Measurements from ENCODE around the gene MYOZ2.

The MYOZ2 gene

GRCh38 chr4:119105605-119106004, 30.0 kb upstream of the MYOZ2 start:
- H3K79me2 ChIP-seq (ENCODE audit: control insufficient read depth, insufficient read depth, low read length, unreplicated experiment), result no peaks in the 10 kb centered on the region
- H3K27ac ChIP-seq (ENCODE audit: low read depth, low read length), result peak overlapping the region; percentile 17
- no peak overlapping the region for H3K4me3 ChIP-seq (ENCODE audit: low read depth, low read length)

GRCh38 chr4:119106036-119107000, 29.3 kb upstream of the MYOZ2 start:
- H3K79me2 ChIP-seq (ENCODE audit: control insufficient read depth, insufficient read depth, low read length, unreplicated experiment), result no peaks in the 10 kb centered on the region
- peak overlapping the region; percentile 17 for H3K27ac ChIP-seq (ENCODE audit: low read depth, low read length)
- peaks cover 42% of the 10 kb centered on the region for H3K4me1 ChIP-seq (ENCODE audit: control insufficient read depth, insufficient read depth, low read length, unreplicated experiment)
- H3K27me3 ChIP-seq (ENCODE audit: insufficient read depth, low read length), result no peaks in the 10 kb centered on the region
- peak overlapping the region; percentile 2 for H2AFZ ChIP-seq (ENCODE audit: low read length, unreplicated experiment)
- H3K4me3 ChIP-seq (ENCODE audit: low read depth, low read length), result no peak overlapping the region
- H3K36me3 ChIP-seq (ENCODE audit: insufficient read depth, low read length), result no peaks in the 10 kb centered on the region

More at GRCh38 chr4:119105605-119106004, 30.0 kb upstream of the MYOZ2 start:
- Histone ChIP-seq H2AFZ (ENCODE audit: low read length, unreplicated experiment) (no peak overlapping the region), H3K4me1 (ENCODE audit: control insufficient read depth, insufficient read depth, low read length, unreplicated experiment) (peaks cover 42% of the 10 kb centered on the region), H3K27me3 (ENCODE audit: insufficient read depth, low read length) (no peaks in the 10 kb centered on the region), H3K36me3 (ENCODE audit: insufficient read depth, low read length) (no peaks in the 10 kb centered on the region)

GRCh38 chr4:119110121-119110520, 25.5 kb upstream of the MYOZ2 start:
- Histone ChIP-seq H3K27me3 (ENCODE audit: insufficient read depth, low read length) (no peaks in the 10 kb centered on the region), H3K4me1 (ENCODE audit: control insufficient read depth, insufficient read depth, low read length, unreplicated experiment) (peaks cover 34% of the 10 kb centered on the region), H3K4me3 (ENCODE audit: low read depth, low read length) (no peak overlapping the region), H3K79me2 (ENCODE audit: control insufficient read depth, insufficient read depth, low read length, unreplicated experiment) (no peaks in the 10 kb centered on the region), H3K36me3 (ENCODE audit: insufficient read depth, low read length) (no peaks in the 10 kb centered on the region), H3K27ac (ENCODE audit: low read depth, low read length) (no peak overlapping the region), H2AFZ (ENCODE audit: low read length, unreplicated experiment) (no peak overlapping the region)

GRCh38 chr4:119111296-119111695, 24.3 kb upstream of the MYOZ2 start:
- no peaks in the 10 kb centered on the region for H3K36me3 ChIP-seq (ENCODE audit: insufficient read depth, low read length)
- no peaks in the 10 kb centered on the region for H3K79me2 ChIP-seq (ENCODE audit: control insufficient read depth, insufficient read depth, low read length, unreplicated experiment)
- H3K27me3 ChIP-seq (ENCODE audit: insufficient read depth, low read length), result no peaks in the 10 kb centered on the region

GRCh38 chr4:119113033-119113655, 22.5 kb upstream of the MYOZ2 start:
- Histone ChIP-seq H2AFZ (ENCODE audit: low read length, unreplicated experiment) (peak overlapping the region; percentile 60), H3K27me3 (ENCODE audit: insufficient read depth, low read length) (no peaks in the 10 kb centered on the region), H3K4me1 (ENCODE audit: control insufficient read depth, insufficient read depth, low read length, unreplicated experiment) (peaks cover 28% of the 10 kb centered on the region), H3K36me3 (ENCODE audit: insufficient read depth, low read length) (no peaks in the 10 kb centered on the region), H3K79me2 (ENCODE audit: control insufficient read depth, insufficient read depth, low read length, unreplicated experiment) (no peaks in the 10 kb centered on the region), H3K4me3 (ENCODE audit: low read depth, low read length) (0 out of 2 replicates have a peak overlapping the region, but pooled peaks have one; percentile 8), H3K27ac (ENCODE audit: low read depth, low read length) (peak overlapping the region; percentile 86)

More at GRCh38 chr4:119111296-119111695, 24.3 kb upstream of the MYOZ2 start:
- no peak overlapping the region for H3K27ac ChIP-seq (ENCODE audit: low read depth, low read length)
- no peak overlapping the region for H2AFZ ChIP-seq (ENCODE audit: low read length, unreplicated experiment)
- no peak overlapping the region for H3K4me3 ChIP-seq (ENCODE audit: low read depth, low read length)
- peaks cover 22% of the 10 kb centered on the region for H3K4me1 ChIP-seq (ENCODE audit: control insufficient read depth, insufficient read depth, low read length, unreplicated experiment)

DNA sequence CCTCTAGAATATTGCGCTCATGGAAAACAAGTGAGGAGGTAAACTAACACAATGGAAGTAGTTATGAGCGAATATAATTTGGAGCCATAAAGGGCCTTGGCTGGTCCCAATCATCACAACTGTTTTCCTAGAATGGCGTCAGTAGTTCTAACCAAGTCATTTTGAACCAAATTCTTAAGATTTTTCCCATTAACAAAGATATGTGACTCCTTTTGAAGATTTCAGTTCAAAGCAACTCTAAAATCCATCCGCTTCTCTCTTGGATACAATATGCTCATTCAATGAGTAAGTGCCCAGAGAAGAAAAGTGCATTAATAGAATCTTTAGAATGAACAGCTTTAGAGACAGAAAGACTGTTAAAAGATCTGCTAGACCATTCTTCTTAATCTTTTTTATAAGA, 19.6 kb upstream of the MYOZ2 start:
- Histone ChIP-seq H3K27ac (ENCODE audit: low read depth, low read length) (no peak overlapping the region), H3K27me3 (ENCODE audit: insufficient read depth, low read length) (no peaks in the 10 kb centered on the region), H3K79me2 (ENCODE audit: control insufficient read depth, insufficient read depth, low read length, unreplicated experiment) (no peaks in the 10 kb centered on the region), H3K4me1 (ENCODE audit: control insufficient read depth, insufficient read depth, low read length, unreplicated experiment) (peaks cover 28% of the 10 kb centered on the region), H3K4me3 (ENCODE audit: low read depth, low read length) (no peak overlapping the region), H3K36me3 (ENCODE audit: insufficient read depth, low read length) (no peaks in the 10 kb centered on the region), H2AFZ (ENCODE audit: low read length, unreplicated experiment) (peak overlapping the region; percentile 40)

GRCh38 chr4:119116925-119117900, 18.4 kb upstream of the MYOZ2 start:
- H2AFZ ChIP-seq (ENCODE audit: low read length, unreplicated experiment), result peak overlapping the region; percentile 77
- peaks cover 27% of the 10 kb centered on the region for H3K4me1 ChIP-seq (ENCODE audit: control insufficient read depth, insufficient read depth, low read length, unreplicated experiment)
- peak overlapping the region; percentile 23; the same call in 1 of the 2 replicates for H3K4me3 ChIP-seq (ENCODE audit: low read depth, low read length)
- H3K27me3 ChIP-seq (ENCODE audit: insufficient read depth, low read length), result no peaks in the 10 kb centered on the region
- no peaks in the 10 kb centered on the region for H3K36me3 ChIP-seq (ENCODE audit: insufficient read depth, low read length)
- H3K27ac ChIP-seq (ENCODE audit: low read depth, low read length), result peak overlapping the region; percentile 47; the same call in 1 of the 2 replicates
- no peaks in the 10 kb centered on the region for H3K79me2 ChIP-seq (ENCODE audit: control insufficient read depth, insufficient read depth, low read length, unreplicated experiment)

- Histone ChIP-seq H2AFZ (ENCODE audit: low read length, unreplicated experiment) (no peak overlapping the region), H3K4me3 (ENCODE audit: low read depth, low read length) (no peak overlapping the region), H3K36me3 (ENCODE audit: insufficient read depth, low read length) (no peaks in the 10 kb centered on the region), H3K79me2 (ENCODE audit: control insufficient read depth, insufficient read depth, low read length, unreplicated experiment) (no peaks in the 10 kb centered on the region), H3K4me1 (ENCODE audit: control insufficient read depth, insufficient read depth, low read length, unreplicated experiment) (peaks cover 17% of the 10 kb centered on the region), H3K27ac (ENCODE audit: low read depth, low read length) (no peak overlapping the region), H3K27me3 (ENCODE audit: insufficient read depth, low read length) (no peaks in the 10 kb centered on the region)
These were observed 17.2 kb upstream of the MYOZ2 start for GRCh38 chr4:119118397-119118796.

DNA sequence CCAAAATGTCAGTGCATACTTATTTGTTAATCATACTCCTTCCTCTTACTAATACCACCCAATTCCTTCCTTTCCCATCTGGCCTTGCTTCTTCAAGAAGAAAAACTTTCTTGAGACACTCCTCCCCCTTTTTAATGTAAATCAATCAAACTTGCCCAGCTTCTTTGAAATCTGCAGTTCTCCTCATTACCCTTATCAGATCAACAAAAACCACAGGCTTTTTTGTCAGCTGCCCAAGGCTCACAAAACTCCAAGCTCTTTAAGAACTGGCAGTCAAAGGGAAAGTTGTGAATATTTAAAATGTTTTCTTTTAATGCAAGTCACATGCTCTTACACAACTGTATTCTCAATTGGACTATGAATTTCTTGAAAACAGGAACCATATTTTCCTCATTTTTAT, 11.3 kb upstream of the MYOZ2 start:
- H3K27me3 ChIP-seq (ENCODE audit: insufficient read depth, low read length), result no peaks in the 10 kb centered on the region
- peak overlapping the region; percentile 93 for H2AFZ ChIP-seq (ENCODE audit: low read length, unreplicated experiment)
- no peak overlapping the region for H3K4me3 ChIP-seq (ENCODE audit: low read depth, low read length)
- H3K79me2 ChIP-seq (ENCODE audit: control insufficient read depth, insufficient read depth, low read length, unreplicated experiment), result no peaks in the 10 kb centered on the region
- H3K36me3 ChIP-seq (ENCODE audit: insufficient read depth, low read length), result no peaks in the 10 kb centered on the region
- H3K27ac ChIP-seq (ENCODE audit: low read depth, low read length), result no peak overlapping the region
- peaks cover 11% of the 10 kb centered on the region for H3K4me1 ChIP-seq (ENCODE audit: control insufficient read depth, insufficient read depth, low read length, unreplicated experiment)

DNA sequence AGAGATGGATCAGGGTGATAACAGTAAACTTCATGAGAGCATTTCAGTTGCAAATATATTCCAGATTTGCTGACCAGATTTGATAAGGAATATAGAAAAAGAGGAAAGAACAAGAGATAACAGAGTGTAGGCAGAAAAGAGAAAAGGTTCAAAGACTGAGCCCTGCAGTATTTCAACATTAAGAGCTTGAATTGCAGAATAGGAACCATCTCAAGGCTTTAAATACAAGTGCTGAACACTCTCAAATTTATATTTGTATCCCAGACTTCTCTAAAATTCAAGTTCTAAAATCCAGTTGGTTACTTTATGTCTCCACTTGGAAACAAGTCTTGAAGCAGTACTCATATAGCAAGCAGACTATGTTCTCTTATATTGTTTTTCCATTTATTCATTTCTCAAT, 9.7 kb upstream of the MYOZ2 start:
- H3K4me3 ChIP-seq (ENCODE audit: low read depth, low read length), result no peak overlapping the region
- H3K79me2 ChIP-seq (ENCODE audit: control insufficient read depth, insufficient read depth, low read length, unreplicated experiment), result no peaks in the 10 kb centered on the region
- H3K27ac ChIP-seq (ENCODE audit: low read depth, low read length), result no peak overlapping the region
- H3K27me3 ChIP-seq (ENCODE audit: insufficient read depth, low read length), result no peaks in the 10 kb centered on the region
- H2AFZ ChIP-seq (ENCODE audit: low read length, unreplicated experiment), result no peak overlapping the region
- no peaks in the 10 kb centered on the region for H3K36me3 ChIP-seq (ENCODE audit: insufficient read depth, low read length)
- peaks cover 18% of the 10 kb centered on the region for H3K4me1 ChIP-seq (ENCODE audit: control insufficient read depth, insufficient read depth, low read length, unreplicated experiment)
